ENCODE results near the gene SERINC4. TPM values are rescaled to one million over a fixed set of nuclear protein-coding genes. Genes with fewer than 3 reads are reported as not detected.
A peak's percentile ranks its signal among the peaks of the same experiment; 100 is the strongest.

SERINC4 gene
- total RNA-seq, 2 donors from 2014 or later, result not detected

DNA sequence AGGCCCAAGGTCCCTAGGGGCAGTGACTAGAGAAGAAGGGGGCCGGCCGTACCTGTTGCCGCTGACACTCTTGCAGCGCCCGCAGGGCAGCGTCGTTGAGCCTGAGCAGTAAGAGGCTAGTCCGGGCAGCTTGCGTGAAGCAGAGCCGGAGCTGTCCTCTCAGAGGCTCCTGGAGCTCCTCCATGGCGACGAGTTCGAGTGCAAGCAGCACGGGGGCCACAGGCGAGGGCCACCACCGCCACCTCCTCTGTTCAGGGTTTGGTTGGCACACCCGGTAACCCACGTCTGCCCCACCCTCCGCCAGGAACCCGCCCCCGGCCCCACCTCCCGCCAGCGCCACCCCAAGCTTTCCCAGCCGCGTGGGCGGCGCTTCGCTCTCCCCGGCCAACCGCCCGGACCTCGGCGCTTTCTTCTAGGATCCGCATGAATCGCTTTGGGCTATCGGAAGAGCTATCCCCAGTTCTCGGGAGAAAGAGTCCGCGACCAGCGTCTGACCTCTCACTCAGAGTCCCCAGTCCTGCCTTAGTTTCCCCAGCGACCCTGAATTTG is 23.2 kb downstream of the SERINC4 start, which contains the start of gene ELL3:
Gene ELL3 (minus strand): TSS at position 249 of the 549 bp plus-strand sequence. CDS start 65 bp downstream, at position 184.
- Histone ChIP-seq H3K27me3 (no peaks in the 10 kb centered on the region), H3K36me3 (replicated peaks in 1 of 2; ENCODE audit: insufficient read depth in 1 of 2, low read depth in 2 of 2) (peaks cover 0 to 3% of the 10 kb centered on the region in 2 donors), H3K4me3 (peak within 1 kb of the TSS; percentile 47 to 67), H3K9me3 (no peaks in the 10 kb centered on the region), H3K4me1 (peaks cover 25% of the 10 kb centered on the region), H3K27ac (peak within 1 kb of the TSS; percentile 92 to 96 (median 94))
- 0% methylated on average over 2 to 31 of the region's 41 CpGs for WGBS, 2 donors
- intact Hi-C loops (cut with DNase I), result no loop called here
- peak; percentile 83 for ATAC-seq
- peak; percentile 41 to 62 (median 56) for TF ChIP-seq POLR2A (IDR thresholded peaks at IDR 0.05)
- TF ChIP-seq, protein P1, sequence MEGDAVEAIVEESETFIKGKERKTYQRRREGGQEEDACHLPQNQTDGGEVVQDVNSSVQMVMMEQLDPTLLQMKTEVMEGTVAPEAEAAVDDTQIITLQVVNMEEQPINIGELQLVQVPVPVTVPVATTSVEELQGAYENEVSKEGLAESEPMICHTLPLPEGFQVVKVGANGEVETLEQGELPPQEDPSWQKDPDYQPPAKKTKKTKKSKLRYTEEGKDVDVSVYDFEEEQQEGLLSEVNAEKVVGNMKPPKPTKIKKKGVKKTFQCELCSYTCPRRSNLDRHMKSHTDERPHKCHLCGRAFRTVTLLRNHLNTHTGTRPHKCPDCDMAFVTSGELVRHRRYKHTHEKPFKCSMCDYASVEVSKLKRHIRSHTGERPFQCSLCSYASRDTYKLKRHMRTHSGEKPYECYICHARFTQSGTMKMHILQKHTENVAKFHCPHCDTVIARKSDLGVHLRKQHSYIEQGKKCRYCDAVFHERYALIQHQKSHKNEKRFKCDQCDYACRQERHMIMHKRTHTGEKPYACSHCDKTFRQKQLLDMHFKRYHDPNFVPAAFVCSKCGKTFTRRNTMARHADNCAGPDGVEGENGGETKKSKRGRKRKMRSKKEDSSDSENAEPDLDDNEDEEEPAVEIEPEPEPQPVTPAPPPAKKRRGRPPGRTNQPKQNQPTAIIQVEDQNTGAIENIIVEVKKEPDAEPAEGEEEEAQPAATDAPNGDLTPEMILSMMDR (IDR thresholded peaks at IDR 0.05), result no peak
- DNase-seq, result peak; percentile 81 to 85 (median 82)

DNA sequence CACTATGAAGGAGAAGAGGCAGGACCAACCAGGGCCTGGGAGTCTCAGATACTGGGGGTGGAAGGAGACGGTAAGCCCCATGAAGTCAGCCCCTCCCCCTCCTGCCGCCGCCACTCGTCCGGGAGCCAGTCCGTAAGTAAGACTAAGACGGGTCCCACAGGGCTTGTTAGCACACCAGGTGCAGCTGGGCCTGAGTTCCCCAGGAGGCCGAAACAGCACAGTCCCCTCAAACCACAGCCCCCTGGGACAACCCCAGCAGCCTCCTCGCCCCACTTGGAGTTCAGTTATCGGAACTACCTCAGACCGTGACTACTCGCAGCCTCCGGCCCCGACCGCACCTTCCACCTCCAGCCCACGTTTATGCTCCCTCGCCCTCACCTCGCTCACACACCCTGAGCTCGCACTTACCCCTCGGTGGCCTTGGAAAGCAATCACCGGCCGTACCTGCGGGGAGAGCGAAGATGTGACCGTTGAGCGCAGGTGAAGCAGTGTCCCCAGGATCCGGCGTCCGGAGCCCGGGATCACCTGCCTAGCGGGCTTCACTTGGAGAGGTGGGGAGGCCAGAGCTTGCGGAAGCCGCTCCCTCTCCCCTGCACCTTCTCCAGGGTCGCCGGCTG is 23.8 kb downstream of the SERINC4 start:
- 15 to 23% methylated on average over 11 to 35 of the region's 35 CpGs for WGBS, 2 donors
- TF ChIP-seq, protein P1 (IDR thresholded peaks at IDR 0.05), result peak in 1 of 7 experiments; percentile 2
- TF ChIP-seq POLR2A (IDR thresholded peaks at IDR 0.05), result no peak
- Histone ChIP-seq H3K27ac (peak overlapping the region; percentile 92 to 96 (median 94)), H3K9me3 (no peaks in the 10 kb centered on the region), H3K4me3 (peak overlapping the region; percentile 47 to 67), H3K4me1 (peaks cover 25% of the 10 kb centered on the region), H3K36me3 (replicated peaks in 1 of 2; ENCODE audit: insufficient read depth in 1 of 2, low read depth in 2 of 2) (peaks cover 0 to 8% of the 10 kb centered on the region in 2 donors), H3K27me3 (no peaks in the 10 kb centered on the region)
- DNase-seq (peak; percentile 40 to 56 (median 51)), ATAC-seq (peak; percentile 7)
- intact Hi-C loops (cut with DNase I), result no loop called here

DNA sequence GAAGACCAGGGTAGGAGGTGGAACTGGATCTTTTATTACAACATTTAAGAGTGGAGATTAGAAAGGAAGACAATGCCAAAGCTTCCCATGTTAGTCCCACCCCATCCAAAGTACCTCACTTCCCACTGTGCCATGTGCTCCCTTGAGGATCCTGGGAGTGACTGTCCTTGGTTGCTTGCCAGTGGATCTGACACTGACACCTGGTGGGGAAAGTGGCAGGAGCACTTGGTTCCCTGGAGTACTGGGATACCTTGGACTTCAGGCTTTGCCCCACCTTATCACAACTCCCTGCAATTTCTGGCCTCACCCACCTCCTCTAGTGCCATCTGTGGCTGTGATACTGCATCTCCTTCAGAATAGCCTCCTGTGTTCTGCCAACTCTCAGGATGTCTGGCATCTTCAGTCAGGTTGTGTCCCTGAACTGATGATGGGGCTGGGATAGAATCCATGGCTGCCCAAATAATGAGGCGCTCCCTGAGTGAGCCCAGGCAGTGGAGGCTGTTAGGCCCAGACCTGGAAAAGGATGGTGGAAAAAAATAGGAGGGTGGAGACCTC is 24.5 kb downstream of the SERINC4 start:
- H3K4me3 ChIP-seq, result no peak overlapping the region

GRCh38 chr15:43774062-43774461 is 26.0 kb downstream of the SERINC4 start:
- no peaks in the 10 kb centered on the region for H3K27me3 ChIP-seq
- no peaks in the 10 kb centered on the region for H3K9me3 ChIP-seq
- 50 to 52% methylated on average over 4 of the region's 4 CpGs for WGBS, 2 donors
- no peak for DNase-seq
- H3K4me1 ChIP-seq, result peaks cover 25% of the 10 kb centered on the region
- intact Hi-C loops (cut with DNase I), result no loop called here
- TF ChIP-seq, protein P1 (IDR thresholded peaks at IDR 0.05), result no peak
- peaks cover 5 to 23% of the 10 kb centered on the region in 2 donors for H3K36me3 ChIP-seq (replicated peaks in 1 of 2; ENCODE audit: insufficient read depth in 1 of 2, low read depth in 2 of 2)
- peak overlapping the region in 1 of 4 donors; percentile 15 for H3K27ac ChIP-seq
- no peak overlapping the region for H3K4me3 ChIP-seq
- no peak for ATAC-seq

More for the DNA sequence above, 24.5 kb downstream of the SERINC4 start:
- H3K4me1 ChIP-seq, result peaks cover 25% of the 10 kb centered on the region
- DNase-seq (peak; percentile 71 to 81 (median 80)), ATAC-seq (peak; percentile 28)
- H3K27me3 ChIP-seq, result no peaks in the 10 kb centered on the region
- H3K27ac ChIP-seq, result peak overlapping the region; percentile 92 to 96 (median 94)
- no peaks in the 10 kb centered on the region for H3K9me3 ChIP-seq
- 73 to 100% methylated on average over 1 of the region's 1 CpG for WGBS, 2 donors
- intact Hi-C loops (cut with DNase I), result no loop called here
- TF ChIP-seq POLR2A (IDR thresholded peaks at IDR 0.05), result no peak
- TF ChIP-seq, protein P1 (IDR thresholded peaks at IDR 0.05), result peak; percentile 23 to 57 (median 50)
- peaks cover 5 to 15% of the 10 kb centered on the region in 2 donors for H3K36me3 ChIP-seq (replicated peaks in 1 of 2; ENCODE audit: insufficient read depth in 1 of 2, low read depth in 2 of 2)

Data from body of pancreas (tissue), 4 donors.